H9 (cell line): ENCODE measurements around the gene SEPHS1. TPM values are rescaled to one million over a fixed set of nuclear protein-coding genes. Genes with fewer than 3 reads are reported as not detected.

Experiments
- DNase-seq: peaks from one replicate; pipeline ENCODE4 v3.0.0-alpha.2; 2017
- H2AFZ ChIP-seq: one replicate; pipeline ENCODE4 v1.6.1; 2013; ENCODE audit warnings: mild to moderate bottlenecking, low read length, control low read depth, moderate library complexity
- H2AK5ac ChIP-seq: 2 replicates; pipeline ENCODE4 v1.6.1; 2013; ENCODE audit warnings: low read length, control low read depth, mixed read lengths; ENCODE audit not compliant: insufficient read length
- H2BK120ac ChIP-seq: one replicate; pipeline ENCODE4 v1.6.1; 2013; ENCODE audit warnings: low read depth, mild to moderate bottlenecking, low read length, control low read depth, inconsistent platforms; ENCODE audit not compliant: poor library complexity, severe bottlenecking
- H2BK12ac ChIP-seq: 2 replicates; pipeline ENCODE4 v1.6.1; 2013; ENCODE audit warnings: low read length, control low read depth, mixed read lengths, low read depth; ENCODE audit not compliant: insufficient read length
- H2BK15ac ChIP-seq: 2 replicates; pipeline ENCODE4 v1.6.1; 2013; ENCODE audit warnings: low read depth, low read length, control low read depth
- H2BK20ac ChIP-seq: one replicate; pipeline ENCODE4 v1.6.1; 2013; ENCODE audit warnings: low read depth, mild to moderate bottlenecking, low read length, control low read depth, inconsistent platforms; ENCODE audit not compliant: poor library complexity, severe bottlenecking
- H2BK5ac ChIP-seq: 2 replicates; pipeline ENCODE4 v1.6.1; 2013; ENCODE audit warnings: low read length, control low read depth, mixed read lengths; ENCODE audit not compliant: insufficient read length
- H3K14ac ChIP-seq: 2 replicates; pipeline ENCODE4 v1.6.1; 2013; ENCODE audit warnings: low read length, control low read depth; ENCODE audit not compliant: insufficient read depth
- H3K18ac ChIP-seq: 2 replicates; pipeline ENCODE4 v1.6.1; 2013; ENCODE audit warnings: low read depth, mild to moderate bottlenecking, mixed read lengths, low read length, control low read depth; ENCODE audit not compliant: insufficient read length
- H3K23ac ChIP-seq: 2 replicates; pipeline ENCODE4 v1.6.1; 2013; ENCODE audit warnings: low read length, control low read depth, mixed read lengths, low read depth; ENCODE audit not compliant: insufficient read length
- H3K23me2 ChIP-seq: 2 replicates; pipeline ENCODE4 v1.6.1; 2013; ENCODE audit warnings: low read depth, mild to moderate bottlenecking, mixed read lengths, low read length, control low read depth; ENCODE audit not compliant: insufficient read length, poor library complexity, severe bottlenecking
- H3K27ac ChIP-seq: 2 replicates; pipeline ENCODE4 v1.5.1; 2013; ENCODE audit warnings: low read length, control low read depth, mixed read lengths, low read depth; ENCODE audit not compliant: insufficient read length
- H3K27me3 ChIP-seq: 2 replicates; pipeline ENCODE4 v1.6.1; 2013; ENCODE audit warnings: low read length, control low read depth, inconsistent platforms; ENCODE audit not compliant: insufficient read depth
- H3K4ac ChIP-seq: 2 replicates; pipeline ENCODE4 v1.6.1; 2013; ENCODE audit warnings: low read depth, mild to moderate bottlenecking, control low read depth, inconsistent platforms, low read length, moderate library complexity
- H3K4me1 ChIP-seq: 2 replicates; pipeline ENCODE4 v1.6.1; 2013; ENCODE audit warnings: low read length, control low read depth, inconsistent platforms; ENCODE audit not compliant: insufficient read depth
- H3K4me2 ChIP-seq: 2 replicates; pipeline ENCODE4 v1.6.1; 2013; ENCODE audit warnings: low read length, control low read depth, mixed read lengths; ENCODE audit not compliant: insufficient read length, insufficient read depth
- H3K56ac ChIP-seq: 2 replicates; pipeline ENCODE4 v1.6.1; 2013; ENCODE audit warnings: low read depth, mild to moderate bottlenecking, mixed read lengths, low read length, control low read depth; ENCODE audit not compliant: insufficient read length
- H3K79me1 ChIP-seq: 2 replicates; pipeline ENCODE4 v1.6.1; 2013; ENCODE audit warnings: low read depth, mild to moderate bottlenecking, moderate library complexity, low read length, control low read depth, inconsistent platforms; ENCODE audit not compliant: insufficient read depth, poor library complexity, severe bottlenecking
- H3K79me2 ChIP-seq: 2 replicates; pipeline ENCODE4 v1.6.1; 2013; ENCODE audit warnings: low read length, control low read depth, inconsistent platforms; ENCODE audit not compliant: insufficient read depth
- H3K9ac ChIP-seq: 2 replicates; pipeline ENCODE4 v1.6.1; 2013; ENCODE audit warnings: low read length, control low read depth, mixed read lengths; ENCODE audit not compliant: insufficient read length; ENCODE audit errors: extremely low read depth
- H3K9me3 ChIP-seq: one replicate; pipeline ENCODE4 v1.6.1; 2013; ENCODE audit warnings: low read depth, low read length, inconsistent platforms; ENCODE audit not compliant: control insufficient read depth
- H3T11ph ChIP-seq: one replicate; pipeline ENCODE4 v1.6.1; 2013; ENCODE audit warnings: mild to moderate bottlenecking, low read length, control low read depth, inconsistent platforms
- H4K20me1 ChIP-seq: one replicate; pipeline ENCODE4 v1.6.1; 2013; ENCODE audit not compliant: control insufficient read depth, insufficient read length, insufficient read depth
- H4K5ac ChIP-seq: 2 replicates; pipeline ENCODE4 v1.6.1; 2013; ENCODE audit warnings: low read depth, mild to moderate bottlenecking, mixed read lengths, low read length, control low read depth; ENCODE audit not compliant: insufficient read length
- H4K8ac ChIP-seq: replicated peaks from 2 replicates; pipeline ENCODE4 v1.6.1; 2013; ENCODE audit warnings: low read length, control low read depth, mixed read lengths, low read depth; ENCODE audit not compliant: insufficient read length
- H4K91ac ChIP-seq: 2 replicates; pipeline ENCODE4 v1.6.1; 2013; ENCODE audit warnings: low read depth, mild to moderate bottlenecking, moderate library complexity, mixed read lengths, low read length, control low read depth; ENCODE audit not compliant: insufficient read length
- H3K27ac Mint-ChIP-seq, 3 experiments: 2 replicates in 2 of 3; 3 replicates in 1 of 3; pipeline ENCODE4 v1.8.0; 2020 to 2021; ENCODE audit warnings: mixed read lengths in 3 of 3, mild to moderate bottlenecking in 1 of 3, moderate library complexity in 1 of 3
- H3K27me3 Mint-ChIP-seq: 2 replicates; pipeline ENCODE4 v1.8.0; 2021; ENCODE audit warnings: low read depth, mild to moderate bottlenecking, moderate library complexity, mixed read lengths
- H3K36me3 Mint-ChIP-seq, 3 experiments: 2 replicates in 2 of 3; 3 replicates in 1 of 3; pipeline ENCODE4 v1.8.0; 2020 to 2021; ENCODE audit warnings: low read depth in 3 of 3, mixed read lengths in 3 of 3; ENCODE audit not compliant: insufficient read depth in 1 of 3
- H3K4me1 Mint-ChIP-seq, 2 experiments: 2 replicates each; pipeline ENCODE4 v1.8.0; 2020; ENCODE audit warnings: mixed read lengths in 2 of 2
- H3K4me3 Mint-ChIP-seq, 2 experiments: 2 replicates in 1 of 2; 3 replicates in 1 of 2; pipeline ENCODE4 v1.8.0; 2020 to 2021; ENCODE audit warnings: mild to moderate bottlenecking in 2 of 2, mixed read lengths in 2 of 2, moderate library complexity in 1 of 2
- H3K9me3 Mint-ChIP-seq, 2 experiments: 2 replicates in 1 of 2; 3 replicates in 1 of 2; pipeline ENCODE4 v1.8.0; 2020; ENCODE audit warnings: mild to moderate bottlenecking in 2 of 2, mixed read lengths in 2 of 2, moderate library complexity in 1 of 2
- WGBS: extraction: QIAGEN DNeasy Blood & Tissue Kit; methylation state at CpG from one replicate; pipeline ENCODE4 v1.1.7; 2013; ENCODE audit warnings: missing lambda C conversion rate, low lambda C conversion rate, mixed read lengths; ENCODE audit not compliant: insufficient read length; ENCODE audit errors: extremely low coverage; 5-methylcytosine and 5-hydroxymethylcytosine counted together
- total RNA-seq: library from RNA; stranded (reverse); gene quantifications from 2 replicates; pipeline ENCODE4 v1.2.1, GENCODE V29; 2021
- TF ChIP-seq, protein P1 (sequence below): fragments of 200-600 bp; sonication (generic); conservative IDR thresholded peaks from 3 replicates; pipeline ENCODE4 v1.8.0; 2021; ENCODE audit warnings: antibody characterized with exemption, mild to moderate bottlenecking

Gene SEPHS1
- total RNA-seq, 1 experiment from 2014 or later = 366 TPM

DNA sequence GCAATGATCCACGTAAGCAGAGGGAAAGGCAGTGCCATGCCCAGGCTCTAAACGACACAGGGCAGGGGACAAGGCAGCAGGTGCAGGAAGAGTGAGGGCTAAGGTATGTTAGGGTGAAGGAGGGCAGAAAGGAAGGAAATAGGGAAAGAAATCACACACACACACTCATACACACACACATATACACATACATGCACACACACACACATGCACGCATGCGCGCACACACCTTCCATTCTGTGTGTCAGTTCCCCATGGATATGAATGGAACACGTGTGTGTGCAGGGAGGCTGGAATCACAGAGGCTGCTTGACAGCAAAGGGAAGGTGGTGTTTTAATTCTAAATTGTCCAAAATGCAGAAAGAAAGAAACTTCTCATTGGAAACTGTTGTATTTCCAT is 42.0 kb downstream of the SEPHS1 start:
- Histone ChIP-seq H3K23ac (no peak overlapping the region), H2AFZ (no peak overlapping the region), H3K56ac (no peak overlapping the region), H2BK5ac (no peak overlapping the region), H3K9me3 (no peaks in the 10 kb centered on the region), H2AK5ac (no peak overlapping the region), H4K91ac (no peak overlapping the region), H4K20me1 (no peaks in the 10 kb centered on the region), H3K4me2 (no peak overlapping the region), H3K27ac (no peak overlapping the region), H2BK15ac (no peak overlapping the region), H2BK120ac (no peak overlapping the region), H4K8ac (no peak overlapping the region), H4K5ac (no peak overlapping the region), H3K4ac (no peak overlapping the region), H2BK20ac (no peak overlapping the region), H3K23me2 (no peaks in the 10 kb centered on the region), H3K79me2 (no peaks in the 10 kb centered on the region), H3K18ac (no peak overlapping the region), H3T11ph (no peak overlapping the region), H3K79me1 (no peaks in the 10 kb centered on the region), H3K9ac (no peak overlapping the region), H3K27me3 (no peaks in the 10 kb centered on the region), H3K4me1 (no peaks in the 10 kb centered on the region), H3K14ac (no peak overlapping the region), H2BK12ac (no peak overlapping the region)
- TF ChIP-seq, protein P1, sequence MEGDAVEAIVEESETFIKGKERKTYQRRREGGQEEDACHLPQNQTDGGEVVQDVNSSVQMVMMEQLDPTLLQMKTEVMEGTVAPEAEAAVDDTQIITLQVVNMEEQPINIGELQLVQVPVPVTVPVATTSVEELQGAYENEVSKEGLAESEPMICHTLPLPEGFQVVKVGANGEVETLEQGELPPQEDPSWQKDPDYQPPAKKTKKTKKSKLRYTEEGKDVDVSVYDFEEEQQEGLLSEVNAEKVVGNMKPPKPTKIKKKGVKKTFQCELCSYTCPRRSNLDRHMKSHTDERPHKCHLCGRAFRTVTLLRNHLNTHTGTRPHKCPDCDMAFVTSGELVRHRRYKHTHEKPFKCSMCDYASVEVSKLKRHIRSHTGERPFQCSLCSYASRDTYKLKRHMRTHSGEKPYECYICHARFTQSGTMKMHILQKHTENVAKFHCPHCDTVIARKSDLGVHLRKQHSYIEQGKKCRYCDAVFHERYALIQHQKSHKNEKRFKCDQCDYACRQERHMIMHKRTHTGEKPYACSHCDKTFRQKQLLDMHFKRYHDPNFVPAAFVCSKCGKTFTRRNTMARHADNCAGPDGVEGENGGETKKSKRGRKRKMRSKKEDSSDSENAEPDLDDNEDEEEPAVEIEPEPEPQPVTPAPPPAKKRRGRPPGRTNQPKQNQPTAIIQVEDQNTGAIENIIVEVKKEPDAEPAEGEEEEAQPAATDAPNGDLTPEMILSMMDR = no peak
- DNase-seq = no peak
- H3K27ac Mint-ChIP-seq = peak overlapping the region in 2 of 3 experiments; percentile 41 to 56; a peak in 1 of 7 replicates
- no CpG with 5 or more reads among the region's 6 CpGs for WGBS
- no peak overlapping the region for H3K4me3 Mint-ChIP-seq
- H3K27me3 Mint-ChIP-seq = peaks cover 1% of the 10 kb centered on the region; the same call in 1 of the 2 replicates
- H3K4me1 Mint-ChIP-seq = peaks cover 7 to 8% of the 10 kb centered on the region in 2 experiments
- no peaks in the 10 kb centered on the region for H3K36me3 Mint-ChIP-seq
- no peaks in the 10 kb centered on the region for H3K9me3 Mint-ChIP-seq
